H4 (cell line): ENCODE data around the gene ATCAY. TPM values are rescaled to one million over a fixed set of nuclear protein-coding genes. Genes with fewer than 3 reads are reported as not detected.
A peak's percentile ranks its signal among the peaks of the same experiment; 100 is the strongest.

Experiments
- DNase-seq: peaks from one replicate; pipeline ENCODE4 v3.0.0-alpha.2; 2015; ENCODE audit warnings: low spot score
- total RNA-seq: library from RNA; depleted of rRNA; stranded (reverse); fragments of >200 nt; shearing (Covaris generic); gene quantifications from 2 replicates; pipeline ENCODE4 v1.2.3, GENCODE V29; 2014; rRNA removed

Gene ATCAY, protein sequence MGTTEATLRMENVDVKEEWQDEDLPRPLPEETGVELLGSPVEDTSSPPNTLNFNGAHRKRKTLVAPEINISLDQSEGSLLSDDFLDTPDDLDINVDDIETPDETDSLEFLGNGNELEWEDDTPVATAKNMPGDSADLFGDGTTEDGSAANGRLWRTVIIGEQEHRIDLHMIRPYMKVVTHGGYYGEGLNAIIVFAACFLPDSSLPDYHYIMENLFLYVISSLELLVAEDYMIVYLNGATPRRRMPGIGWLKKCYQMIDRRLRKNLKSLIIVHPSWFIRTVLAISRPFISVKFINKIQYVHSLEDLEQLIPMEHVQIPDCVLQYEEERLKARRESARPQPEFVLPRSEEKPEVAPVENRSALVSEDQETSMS
- total RNA-seq = not detected in 2 replicates

DNA sequence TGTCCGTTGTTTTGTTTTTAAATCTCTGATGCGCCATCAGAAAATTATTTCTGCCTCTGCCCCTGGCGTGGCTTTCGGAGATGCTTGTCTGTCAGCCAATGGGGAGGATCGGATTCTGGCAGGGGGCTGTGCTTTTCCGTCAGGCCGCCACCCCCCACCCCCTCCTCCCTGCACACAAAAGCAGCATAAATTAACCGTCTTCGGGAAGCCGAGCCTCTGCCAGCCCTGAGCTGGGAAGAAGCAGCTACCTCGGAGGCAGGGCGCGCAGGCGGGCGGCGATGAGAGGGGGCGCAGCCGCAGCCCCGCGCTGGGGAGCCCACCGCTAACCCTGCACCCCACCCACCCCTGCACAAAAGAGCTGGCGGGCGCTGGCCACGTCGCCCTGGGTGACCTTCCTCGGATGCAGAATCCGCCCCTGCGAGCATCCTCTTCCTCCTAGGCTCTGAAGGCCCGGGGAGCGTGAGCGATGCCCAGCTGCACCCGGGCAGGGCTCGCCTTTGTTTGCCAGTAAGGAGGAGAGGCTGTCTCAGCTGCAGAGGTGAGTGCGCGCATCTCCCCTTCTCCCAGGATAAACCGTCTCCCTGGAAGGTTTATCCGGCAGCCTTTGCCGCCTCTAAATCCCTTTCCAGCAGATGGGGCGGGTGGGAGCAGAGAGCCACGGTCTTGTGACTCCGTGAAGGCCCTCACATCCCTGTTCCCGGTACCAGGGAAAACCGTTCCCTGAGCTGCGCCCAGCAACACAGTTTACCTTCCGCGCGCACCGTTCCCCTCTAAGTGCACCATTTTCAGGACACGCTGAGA lies at the start of gene ATCAY:
Gene ATCAY (plus strand): TSS at position 215 of the 801 bp plus-strand sequence. CDS start 5,083 bp downstream, outside the sequence.
- no peak for DNase-seq

DNA sequence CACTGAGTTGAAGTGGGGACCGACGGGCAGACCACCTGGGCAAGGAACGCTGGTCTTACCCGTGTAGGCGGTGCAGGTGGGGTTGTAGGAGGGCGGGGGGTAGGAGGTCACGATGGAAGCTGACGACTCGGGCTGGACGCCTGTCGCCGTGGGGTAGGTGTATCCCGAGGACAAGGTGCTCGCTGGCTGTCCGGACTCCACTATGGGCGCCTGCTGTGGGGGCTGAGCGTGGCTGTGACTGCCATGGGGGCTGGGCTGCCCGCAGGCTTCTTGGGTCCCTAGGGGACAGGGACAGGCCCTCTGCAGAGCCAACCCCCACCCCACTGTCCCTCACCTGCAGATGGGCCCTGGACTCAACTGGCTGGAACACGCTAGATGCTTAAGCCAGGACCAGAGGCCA lies 48.9 kb upstream of the ATCAY start:
- DNase-seq = no peak

DNA sequence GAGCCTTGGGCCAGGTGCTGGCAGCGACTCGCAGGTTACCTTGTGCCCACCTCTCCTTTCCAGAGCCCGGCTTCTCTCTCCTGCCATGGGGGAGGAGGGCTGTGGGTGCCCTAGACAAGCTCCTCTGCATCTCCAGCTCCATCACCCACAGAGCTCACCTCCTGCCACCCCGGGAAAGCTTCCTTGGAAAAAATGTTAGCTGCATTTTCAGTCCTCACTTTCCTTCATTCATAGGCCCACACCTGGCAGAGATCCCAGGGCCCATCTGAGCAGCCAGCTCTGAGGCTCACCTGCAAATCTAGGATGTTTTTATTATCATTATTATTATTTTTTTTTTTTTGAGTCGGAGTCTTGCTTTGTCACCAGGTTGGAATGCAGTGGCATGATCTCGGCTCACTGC lies 48.5 kb upstream of the ATCAY start:
- DNase-seq = no peak

DNA sequence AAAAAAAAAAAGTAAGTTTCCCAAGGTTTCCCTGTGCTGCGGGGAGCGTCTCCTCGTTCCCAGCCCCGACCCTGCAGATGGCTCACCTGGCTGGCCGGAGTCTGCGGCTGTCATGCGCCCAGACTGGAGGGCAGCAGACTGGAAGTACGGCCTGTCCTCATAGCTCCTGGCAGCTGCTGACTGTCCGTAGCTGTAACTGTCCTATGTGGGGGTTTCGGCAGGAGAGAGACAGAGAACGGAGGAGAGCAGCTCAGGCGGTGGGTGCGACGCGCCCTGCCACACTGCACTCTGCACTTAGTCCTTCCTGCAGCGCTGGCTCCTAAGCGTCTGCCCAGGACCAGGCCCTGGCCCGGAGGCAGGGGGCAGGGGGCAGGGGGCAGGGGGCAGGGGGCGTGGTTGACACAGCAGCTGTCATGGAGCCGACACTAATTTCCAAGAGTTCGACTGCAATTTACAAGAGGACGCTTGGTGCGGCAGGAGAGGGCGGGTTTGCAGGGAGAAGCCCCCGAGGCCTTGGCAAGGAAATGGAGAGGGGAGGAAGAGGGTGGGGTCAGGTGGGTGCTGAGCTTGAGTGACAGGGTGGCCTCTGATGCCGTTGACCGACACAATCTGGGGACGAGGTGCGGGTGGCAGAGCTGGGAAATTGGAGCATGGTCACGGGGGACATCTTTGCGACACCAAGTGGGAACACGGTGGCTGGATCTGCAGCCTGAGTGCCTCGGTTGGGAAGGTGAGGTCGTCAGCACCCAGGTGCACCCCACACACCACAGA lies 46.7 kb upstream of the ATCAY start:
- no peak for DNase-seq

DNA sequence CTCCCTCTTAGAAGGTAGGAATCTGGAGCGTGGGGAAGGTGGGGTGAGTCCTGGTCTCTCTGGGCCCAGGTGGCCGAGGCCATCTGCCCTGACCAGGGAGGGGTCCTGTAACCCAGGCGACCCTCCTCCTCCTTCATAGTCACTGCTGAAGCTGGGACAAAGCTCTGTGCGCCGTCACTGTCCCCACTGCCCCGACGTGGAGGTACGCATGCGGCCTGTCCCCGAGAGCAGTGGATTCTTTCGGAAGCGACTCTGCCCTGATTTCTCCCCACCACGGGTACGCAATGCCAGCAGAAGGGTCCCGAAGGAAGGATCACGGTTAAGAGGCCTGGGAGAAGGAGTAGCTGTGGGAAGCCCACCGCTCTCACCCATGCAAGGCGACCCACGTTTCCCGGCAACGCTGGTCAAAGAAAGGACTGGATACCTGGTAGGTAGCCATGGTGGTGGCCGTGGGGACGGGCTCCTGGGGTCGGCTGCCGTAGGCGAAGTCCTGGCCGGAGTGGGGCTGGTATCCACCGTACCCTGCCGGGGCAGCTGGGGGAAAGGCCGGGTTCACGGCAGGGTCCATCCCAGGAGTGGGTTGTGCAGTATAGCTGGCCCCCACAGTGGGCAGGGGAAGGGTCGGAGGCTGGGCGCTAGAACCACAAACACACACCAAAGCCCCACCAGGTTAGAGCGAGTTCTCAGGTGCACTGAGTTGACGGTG lies 46.0 kb upstream of the ATCAY start:
- no peak for DNase-seq

DNA sequence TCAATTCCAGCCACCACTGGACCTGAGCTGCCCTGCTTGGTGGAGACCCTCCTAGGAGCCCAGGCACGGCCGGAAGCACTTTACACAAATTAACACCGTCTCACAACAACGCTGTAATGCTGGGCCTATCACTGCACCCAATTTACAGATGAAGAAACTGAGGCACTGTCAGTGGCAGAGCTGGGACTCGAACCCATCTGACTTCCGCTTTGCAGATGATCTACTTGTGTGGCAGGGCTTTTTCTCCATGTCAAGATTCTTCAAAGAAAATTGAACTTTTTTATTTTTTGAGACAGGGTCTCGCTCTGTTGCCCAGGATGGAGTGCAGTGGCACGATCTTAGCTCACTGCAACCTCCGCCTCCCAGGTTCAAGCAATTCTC lies 45.4 kb upstream of the ATCAY start:
- no peak for DNase-seq

DNA sequence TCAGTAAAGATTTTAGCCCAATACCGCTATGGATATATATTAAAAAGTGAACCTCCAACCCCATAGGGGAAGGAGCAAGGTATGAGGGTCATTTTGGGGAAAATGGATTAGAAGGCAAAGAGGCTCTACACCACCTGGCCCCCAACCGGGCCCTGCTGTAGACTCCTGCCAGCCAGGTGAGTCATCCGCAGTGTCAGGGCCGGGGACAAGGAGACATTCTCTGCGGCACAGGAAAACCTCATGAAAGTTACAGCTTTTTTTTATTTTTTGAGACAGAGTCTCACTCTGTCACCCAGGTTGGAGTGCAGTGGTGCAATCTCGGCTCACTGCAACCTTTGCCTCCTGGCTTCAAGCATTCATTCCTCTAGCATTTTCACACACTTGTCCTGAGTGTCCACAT lies 43.6 kb upstream of the ATCAY start:
- DNase-seq = no peak

DNA sequence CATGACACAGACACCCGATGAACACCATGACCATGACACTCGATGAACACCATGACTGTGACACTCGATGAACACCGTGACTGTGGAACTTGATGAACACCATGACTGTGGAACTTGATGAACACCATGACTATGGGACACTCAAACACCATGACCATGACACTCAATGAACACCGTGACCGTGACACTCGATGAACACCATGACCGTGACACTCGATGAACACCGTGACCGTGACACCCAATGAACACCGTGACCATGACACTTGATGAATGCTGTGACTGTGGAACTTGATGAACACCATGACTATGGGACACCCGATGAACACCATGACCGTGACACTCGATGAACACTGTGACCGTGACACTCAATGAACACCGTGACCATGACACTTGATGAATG lies 43.2 kb upstream of the ATCAY start:
- DNase-seq = no peak

DNA sequence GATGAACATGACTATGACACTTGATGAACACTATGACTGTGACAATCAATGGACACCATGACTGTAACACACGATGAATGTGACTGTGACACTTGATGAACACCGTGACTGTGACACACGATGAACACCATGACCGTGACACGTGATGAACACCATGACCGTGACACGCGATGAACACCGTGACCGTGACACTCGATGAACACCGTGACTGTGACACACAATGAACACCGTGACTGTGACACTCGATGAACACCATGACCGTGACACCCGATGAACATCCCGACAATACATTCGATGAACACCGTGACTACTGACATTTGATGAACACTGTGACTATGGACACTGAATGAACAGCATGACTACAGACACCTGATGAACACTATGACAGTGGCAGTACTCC lies 42.6 kb upstream of the ATCAY start:
- no peak for DNase-seq

DNA sequence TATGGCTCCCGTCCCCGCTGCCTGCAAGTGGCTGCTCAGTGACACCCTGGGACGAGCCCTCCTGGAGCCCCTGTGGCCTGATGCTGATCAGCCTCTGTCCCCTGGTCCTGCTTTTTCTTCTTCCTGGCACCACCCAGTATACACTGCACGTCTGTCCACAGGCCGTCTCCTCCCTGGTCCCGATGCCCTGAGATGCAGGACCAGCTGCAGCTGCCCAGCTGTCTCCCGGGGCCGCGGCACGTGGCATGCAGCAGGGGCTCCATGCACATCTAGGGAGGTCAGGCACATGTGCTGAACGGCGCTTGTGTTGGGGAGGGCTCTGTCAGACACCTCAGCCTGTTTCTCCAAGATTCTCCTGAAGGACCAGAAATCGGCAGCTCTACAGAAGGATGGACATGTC lies 41.8 kb upstream of the ATCAY start:
- no peak for DNase-seq

DNA sequence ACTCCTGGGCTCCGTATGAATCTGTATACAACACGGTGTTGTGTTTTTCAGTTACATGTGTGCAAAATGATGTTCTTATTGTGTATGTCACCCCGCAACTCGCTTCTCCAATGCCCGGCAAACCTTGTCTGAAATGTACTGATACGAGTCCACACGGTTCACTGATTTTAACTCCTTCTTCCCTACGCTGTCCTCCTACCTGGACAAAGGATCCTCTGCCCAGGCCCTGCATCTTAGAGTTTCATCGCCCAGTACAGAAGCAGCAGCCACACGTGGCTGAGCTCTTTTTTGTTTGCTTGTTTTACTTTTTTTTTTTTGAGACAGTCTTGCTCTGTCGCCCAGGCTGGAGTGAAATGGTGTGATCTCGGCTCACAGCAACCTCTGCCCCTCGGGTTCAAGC lies 40.5 kb upstream of the ATCAY start:
- no peak for DNase-seq

DNA sequence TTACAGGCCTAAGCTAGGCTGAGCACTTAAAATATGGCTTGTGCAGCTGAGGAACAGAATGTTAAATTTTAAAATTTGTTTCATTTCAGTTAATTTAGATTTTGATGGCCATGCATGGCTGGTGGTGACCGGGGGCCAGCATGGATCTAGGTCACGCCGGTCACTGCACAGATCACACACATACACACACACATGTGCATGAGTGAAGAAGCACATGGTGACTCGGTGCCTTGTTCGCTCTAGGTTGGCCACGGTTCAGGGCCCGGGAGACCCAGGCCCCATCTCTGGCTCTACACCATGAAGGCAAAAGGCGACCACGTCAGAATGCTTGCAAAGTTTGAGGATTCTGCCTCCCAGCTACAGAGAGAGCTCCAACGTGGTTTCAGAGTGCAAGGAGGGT lies 39.7 kb upstream of the ATCAY start:
- no peak for DNase-seq

DNA sequence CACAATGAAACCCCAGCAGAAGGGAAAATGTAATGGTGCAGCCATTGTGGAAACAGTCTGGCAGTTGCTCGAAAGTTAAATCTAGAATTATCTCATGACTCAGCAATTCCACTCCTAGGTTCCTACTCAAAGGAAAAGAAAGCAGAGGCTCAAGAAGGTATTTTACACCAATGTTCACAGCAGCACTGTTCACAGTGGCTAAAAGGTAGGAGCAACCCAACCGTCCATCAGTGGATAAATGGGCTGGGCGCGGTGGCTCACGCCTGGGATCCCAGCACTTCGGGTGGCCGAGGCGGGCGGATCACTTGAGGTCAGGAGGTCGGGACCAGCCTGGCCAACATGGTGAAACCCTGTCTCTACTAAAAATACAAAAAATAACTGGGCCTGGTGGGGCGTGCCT lies 37.5 kb upstream of the ATCAY start:
- no peak for DNase-seq

DNA sequence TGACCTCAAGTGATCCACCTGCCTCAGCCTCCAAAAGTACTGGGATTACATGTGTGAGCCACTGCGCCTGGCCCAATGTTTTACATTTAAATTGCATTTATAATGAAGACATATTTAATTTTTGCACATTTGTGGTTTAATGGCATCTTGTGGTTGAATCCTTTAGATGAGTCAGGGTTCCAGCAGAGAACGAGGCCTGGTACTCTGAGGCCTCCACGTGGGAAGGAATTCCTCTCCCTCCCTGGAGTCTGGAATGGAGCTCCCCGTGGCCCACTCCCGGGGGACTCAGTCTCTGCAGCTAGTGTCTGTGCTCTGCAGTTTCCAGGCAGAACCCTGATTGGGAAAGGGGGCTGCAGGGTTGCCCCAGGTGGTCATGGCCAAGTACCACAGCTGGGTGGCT lies 35.9 kb upstream of the ATCAY start:
- DNase-seq = no peak

DNA sequence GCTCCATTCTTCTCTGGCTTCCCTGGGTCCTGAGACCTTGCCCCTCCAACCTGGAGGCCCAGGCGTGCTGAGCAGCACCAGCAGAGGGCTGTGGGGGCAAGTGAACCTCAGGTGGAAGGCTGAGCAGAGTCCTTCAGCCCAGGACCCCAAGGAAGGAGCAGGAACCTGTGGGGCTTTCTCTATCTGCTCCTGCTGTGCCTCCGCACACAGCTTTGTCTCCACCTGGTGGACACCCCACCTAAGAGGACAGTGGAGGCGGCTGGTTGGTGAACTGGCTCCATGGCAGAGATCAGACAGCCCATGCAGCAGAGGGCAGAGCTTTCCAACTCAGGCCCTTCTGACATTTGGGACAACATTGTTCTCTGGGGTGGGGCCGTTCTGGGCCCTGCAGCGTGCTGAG lies 31.4 kb upstream of the ATCAY start:
- peak; percentile 43 for DNase-seq

DNA sequence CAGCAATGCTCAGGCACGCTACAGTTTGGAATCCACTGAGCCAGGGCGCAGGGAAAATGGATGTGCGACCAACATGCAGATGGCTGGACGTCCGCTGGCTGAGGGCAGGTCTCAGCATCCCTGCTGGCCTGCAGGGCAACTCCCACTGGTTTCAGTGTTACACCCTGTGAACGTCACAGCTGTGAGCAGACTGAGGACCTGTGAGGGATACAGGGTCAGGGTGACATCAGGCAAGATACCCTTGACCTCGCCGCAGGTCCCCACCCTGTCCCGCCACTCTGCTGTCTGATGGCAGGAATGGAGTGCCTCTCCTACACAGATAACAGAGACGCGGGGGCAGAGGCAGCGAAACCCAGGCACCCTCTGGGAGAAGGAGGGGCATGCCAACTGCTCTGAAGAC lies 30.7 kb upstream of the ATCAY start:
- no peak for DNase-seq

DNA sequence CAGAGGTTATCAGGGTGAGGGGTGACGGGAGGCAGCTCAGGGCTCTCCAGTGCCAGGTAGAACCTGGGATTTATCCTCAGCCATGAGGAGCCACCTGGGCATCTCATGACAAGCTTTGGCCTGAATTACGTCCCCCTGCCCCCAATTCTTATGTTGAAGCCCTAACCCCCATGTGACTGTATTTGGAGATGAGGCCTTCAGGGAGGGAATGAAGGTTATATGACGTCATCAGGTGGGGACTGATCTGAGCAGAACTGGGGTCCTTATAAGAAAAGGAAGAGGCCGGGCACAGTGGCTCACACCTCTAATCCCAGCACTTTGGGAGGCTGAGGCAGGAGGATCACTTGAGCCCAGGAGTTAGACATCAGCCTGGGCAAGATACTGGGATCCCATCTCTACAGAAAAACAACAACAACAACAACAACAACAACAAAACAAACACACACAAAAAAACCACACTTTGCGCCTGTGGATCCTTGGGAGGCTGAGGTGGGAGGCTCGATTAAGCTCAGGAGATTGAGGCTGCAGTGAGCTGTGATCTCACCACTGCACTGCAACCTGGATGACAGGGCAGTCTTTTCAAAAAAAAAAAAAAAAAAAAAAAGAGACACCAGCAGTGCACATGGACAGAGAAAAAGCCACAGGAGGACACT lies 30.0 kb upstream of the ATCAY start:
- DNase-seq = no peak

DNA sequence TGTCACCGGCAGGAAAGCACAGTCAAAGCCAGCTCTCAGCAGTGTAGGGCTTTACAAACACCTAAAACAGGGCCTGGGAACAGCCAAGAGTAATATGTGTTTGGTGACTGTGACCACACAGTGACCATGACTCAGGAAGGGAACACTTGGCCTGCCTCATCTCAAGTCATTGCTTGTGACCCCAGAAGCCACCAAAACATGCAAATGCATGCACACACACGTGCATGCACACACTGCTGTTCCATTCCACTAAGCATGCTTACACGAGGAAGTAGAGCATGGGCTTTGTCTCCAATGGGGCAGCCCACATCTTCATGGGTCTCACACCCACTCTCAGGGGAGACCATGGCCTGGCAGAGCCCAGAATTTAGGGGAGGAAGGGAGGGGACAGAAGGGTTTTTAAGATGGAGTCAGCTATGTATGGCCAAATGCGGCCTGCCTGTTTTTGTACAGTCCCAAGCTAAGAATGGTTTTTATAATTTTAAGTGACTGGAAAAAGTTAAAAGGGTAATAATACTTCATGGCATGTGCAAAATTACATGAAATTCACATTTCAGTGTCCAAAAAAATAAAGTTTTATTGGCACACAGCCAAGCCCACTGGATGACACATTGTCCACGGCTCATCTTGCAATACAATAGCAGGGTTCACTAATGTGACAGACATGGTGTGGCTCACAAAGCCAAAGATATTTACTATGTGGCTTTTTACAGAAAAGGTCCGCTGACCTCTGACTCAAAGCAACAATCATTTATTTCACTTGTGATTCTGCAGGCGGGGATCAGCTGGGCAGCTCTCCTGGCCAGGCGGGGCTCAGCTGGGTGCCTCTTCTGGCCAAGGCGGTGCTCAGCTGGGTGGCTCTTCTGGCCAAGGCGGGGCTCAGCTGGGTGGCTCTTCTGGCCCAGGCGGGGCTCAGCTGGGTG lies 29.0 kb upstream of the ATCAY start:
- no peak for DNase-seq

DNA sequence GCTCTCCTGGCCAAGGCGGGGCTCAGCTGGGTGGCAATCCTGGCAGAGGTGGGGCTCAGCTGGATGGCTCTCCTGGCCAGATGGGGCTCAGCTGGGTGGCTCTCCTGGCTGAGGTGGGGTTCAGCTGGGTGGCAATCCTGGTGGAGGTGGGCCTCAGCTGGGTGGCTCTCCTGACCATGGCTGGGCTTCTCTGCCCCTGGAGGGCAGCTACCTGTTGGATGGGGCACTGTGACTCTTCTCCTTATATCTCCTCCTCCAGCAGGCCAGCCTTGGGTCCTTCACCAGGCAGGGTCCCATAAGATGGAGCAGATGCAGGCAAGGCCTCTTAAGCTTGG lies 28.3 kb upstream of the ATCAY start:
- no peak for DNase-seq

DNA sequence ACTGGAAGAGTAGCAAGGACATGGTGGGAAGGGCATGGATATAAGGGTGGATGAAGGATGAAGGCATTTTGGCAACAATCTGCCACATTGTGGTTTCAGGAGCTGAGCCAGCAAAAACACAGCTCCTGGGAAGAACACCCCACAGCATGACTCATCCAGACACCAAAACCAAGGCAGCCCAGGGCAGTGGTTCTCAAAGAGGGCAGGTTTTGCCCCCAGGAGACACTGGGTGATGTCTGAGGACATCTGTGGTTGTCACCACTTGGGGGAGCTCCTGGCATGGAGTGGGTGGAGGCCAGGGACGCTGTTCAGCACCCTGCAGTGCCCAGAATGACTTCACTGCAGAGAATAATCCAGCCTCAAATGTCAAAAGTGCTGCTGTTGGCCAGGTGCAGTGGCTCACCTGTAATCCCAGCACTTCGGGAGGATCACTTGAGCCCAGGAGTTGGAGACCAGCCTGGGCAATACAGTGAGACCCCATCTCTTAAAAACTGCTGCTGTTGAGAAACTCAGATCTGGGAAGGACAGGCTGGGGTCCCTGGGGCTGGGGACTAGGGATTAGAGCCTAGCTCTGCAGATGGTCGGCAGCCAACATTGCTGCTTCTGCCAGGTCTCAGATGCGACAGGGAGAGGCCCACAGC lies 27.8 kb upstream of the ATCAY start:
- peak; percentile 93 for DNase-seq
